Measurements from ENCODE around the gene ADAM22.

ADAM22 gene

GRCh38 chr7:88140947-88141346 is 206.9 kb downstream of the ADAM22 start:
- Histone ChIP-seq H3K36me3 (ENCODE audit: insufficient read depth, low read length) (peaks cover 10% of the 10 kb centered on the region; the same call in 1 of the 2 replicates), H3K9me3 (ENCODE audit: insufficient read depth, low read length, severe bottlenecking) (no peaks in the 10 kb centered on the region), H3K27ac (ENCODE audit: low read length) (no peak overlapping the region), H3K4me2 (ENCODE audit: insufficient read depth, low read length) (no peak overlapping the region), H3K4me1 (ENCODE audit: insufficient read depth, low read length) (no peaks in the 10 kb centered on the region), H2AFZ (ENCODE audit: low read depth, low read length) (no peak overlapping the region), H4K20me1 (ENCODE audit: insufficient read depth, low read length) (no peaks in the 10 kb centered on the region), H3K27me3 (ENCODE audit: insufficient read depth, low read length, poor library complexity) (no peaks in the 10 kb centered on the region), H3K9ac (ENCODE audit: low read depth, low read length) (no peak overlapping the region), H3K4me3 (ENCODE audit: low read depth in 1 of 2, low read length in 2 of 2) (no peak overlapping the region), H3K79me2 (ENCODE audit: insufficient read depth, low read length) (no peaks in the 10 kb centered on the region)
- DNase-seq (no peak), ATAC-seq (ENCODE audit: insufficient read depth, low read depth) (no peak)
- TF ChIP-seq CTCF (IDR thresholded peaks at IDR 0.05; ENCODE audit: borderline replicate concordance, extremely low read depth, low read length, poor library complexity, severe bottlenecking) = no peak
- no peak for TF ChIP-seq EZH2 (IDR thresholded peaks at IDR 0.05; ENCODE audit: borderline replicate concordance, low read depth, low read length, severe bottlenecking)

GRCh38 chr7:88141479-88141878 is 207.4 kb downstream of the ADAM22 start:
- Histone ChIP-seq H3K9me3 (ENCODE audit: insufficient read depth, low read length, severe bottlenecking) (no peaks in the 10 kb centered on the region), H3K4me3 (ENCODE audit: low read depth in 1 of 2, low read length in 2 of 2) (no peak overlapping the region), H3K4me1 (ENCODE audit: insufficient read depth, low read length) (no peaks in the 10 kb centered on the region), H3K27me3 (ENCODE audit: insufficient read depth, low read length, poor library complexity) (no peaks in the 10 kb centered on the region), H3K36me3 (ENCODE audit: insufficient read depth, low read length) (peaks cover 11% of the 10 kb centered on the region; the same call in 1 of the 2 replicates), H3K9ac (ENCODE audit: low read depth, low read length) (no peak overlapping the region), H3K79me2 (ENCODE audit: insufficient read depth, low read length) (no peaks in the 10 kb centered on the region), H3K27ac (ENCODE audit: low read length) (no peak overlapping the region), H3K4me2 (ENCODE audit: insufficient read depth, low read length) (no peak overlapping the region), H4K20me1 (ENCODE audit: insufficient read depth, low read length) (no peaks in the 10 kb centered on the region), H2AFZ (ENCODE audit: low read depth, low read length) (no peak overlapping the region)
- ATAC-seq (ENCODE audit: insufficient read depth, low read depth) (no peak), DNase-seq (no peak)
- TF ChIP-seq CTCF (IDR thresholded peaks at IDR 0.05; ENCODE audit: borderline replicate concordance, extremely low read depth, low read length, poor library complexity, severe bottlenecking) (no peak), EZH2 (IDR thresholded peaks at IDR 0.05; ENCODE audit: borderline replicate concordance, low read depth, low read length, severe bottlenecking) (no peak)

GRCh38 chr7:88141953-88142352 is 207.9 kb downstream of the ADAM22 start:
- H3K27ac ChIP-seq (ENCODE audit: low read length) = no peak overlapping the region
- H3K4me1 ChIP-seq (ENCODE audit: insufficient read depth, low read length) = no peaks in the 10 kb centered on the region
- H3K4me2 ChIP-seq (ENCODE audit: insufficient read depth, low read length) = no peak overlapping the region
- H3K9me3 ChIP-seq (ENCODE audit: insufficient read depth, low read length, severe bottlenecking) = no peaks in the 10 kb centered on the region
- no peaks in the 10 kb centered on the region for H3K79me2 ChIP-seq (ENCODE audit: insufficient read depth, low read length)
- no peaks in the 10 kb centered on the region for H4K20me1 ChIP-seq (ENCODE audit: insufficient read depth, low read length)
- no peak for DNase-seq
- peaks cover 11% of the 10 kb centered on the region; the same call in 1 of the 2 replicates for H3K36me3 ChIP-seq (ENCODE audit: insufficient read depth, low read length)
- TF ChIP-seq CTCF (IDR thresholded peaks at IDR 0.05; ENCODE audit: borderline replicate concordance, extremely low read depth, low read length, poor library complexity, severe bottlenecking) = no peak
- TF ChIP-seq EZH2 (IDR thresholded peaks at IDR 0.05; ENCODE audit: borderline replicate concordance, low read depth, low read length, severe bottlenecking) = no peak
- ATAC-seq (ENCODE audit: insufficient read depth, low read depth) = no peak
- H3K27me3 ChIP-seq (ENCODE audit: insufficient read depth, low read length, poor library complexity) = no peaks in the 10 kb centered on the region
- no peak overlapping the region for H3K4me3 ChIP-seq (ENCODE audit: low read depth in 1 of 2, low read length in 2 of 2)
- no peak overlapping the region for H2AFZ ChIP-seq (ENCODE audit: low read depth, low read length)
- no peak overlapping the region for H3K9ac ChIP-seq (ENCODE audit: low read depth, low read length)

- H2AFZ ChIP-seq (ENCODE audit: low read depth, low read length) = no peak overlapping the region
- H3K4me3 ChIP-seq (ENCODE audit: low read depth in 1 of 2, low read length in 2 of 2) = no peak overlapping the region
- no peaks in the 10 kb centered on the region for H3K79me2 ChIP-seq (ENCODE audit: insufficient read depth, low read length)
- H3K9ac ChIP-seq (ENCODE audit: low read depth, low read length) = no peak overlapping the region
- no peaks in the 10 kb centered on the region for H3K27me3 ChIP-seq (ENCODE audit: insufficient read depth, low read length, poor library complexity)
- DNase-seq = no peak
- H3K9me3 ChIP-seq (ENCODE audit: insufficient read depth, low read length, severe bottlenecking) = no peaks in the 10 kb centered on the region
- no peak for ATAC-seq (ENCODE audit: insufficient read depth, low read depth)
- H3K36me3 ChIP-seq (ENCODE audit: insufficient read depth, low read length) = peaks cover 29% of the 10 kb centered on the region; the same call in 1 of the 2 replicates
- H3K4me2 ChIP-seq (ENCODE audit: insufficient read depth, low read length) = no peak overlapping the region
- TF ChIP-seq EZH2 (IDR thresholded peaks at IDR 0.05; ENCODE audit: borderline replicate concordance, low read depth, low read length, severe bottlenecking) (no peak), CTCF (IDR thresholded peaks at IDR 0.05; ENCODE audit: borderline replicate concordance, extremely low read depth, low read length, poor library complexity, severe bottlenecking) (no peak)
- H4K20me1 ChIP-seq (ENCODE audit: insufficient read depth, low read length) = no peaks in the 10 kb centered on the region
- H3K4me1 ChIP-seq (ENCODE audit: insufficient read depth, low read length) = no peaks in the 10 kb centered on the region
- no peak overlapping the region for H3K27ac ChIP-seq (ENCODE audit: low read length)
These were observed 212.6 kb downstream of the ADAM22 start for GRCh38 chr7:88146616-88147015.
